ENCODE measurements around the gene ACSF3. TPM values are rescaled to one million over a fixed set of nuclear protein-coding genes. Genes with fewer than 3 reads are reported as not detected.

The ACSF3 gene
- polyA plus RNA-seq (2013) = 36.6 TPM

GRCh38 chr16:89093602-89094251 is at the start of gene ACSF3:
ACSF3 (plus strand) TSS chr16:89093852; CDS start chr16:89100682, 6,830 bp downstream.
- peak; percentile 53 to 62 (median 60) for DNase-seq
- H3K27me3 ChIP-seq (replicated peaks in 2 of 5; ENCODE audit: control insufficient read depth in 4 of 5, insufficient read depth in 5 of 5, low read length in 4 of 5) = peaks cover 0 to 7% (median 1%) of the 10 kb centered on the region in 5 experiments
- peak within 1 kb of the TSS; percentile 33 to 77 for H3K27ac ChIP-seq (ENCODE audit: insufficient read depth in 1 of 2, low read depth in 1 of 2, low read length in 2 of 2, poor library complexity in 1 of 2, severe bottlenecking in 2 of 2)
- CTCF ChIA-PET = interaction anchor here (1.4 to 1.6 kb wide), 2 partner anchors 12 to 153 kb away, joined by 3 to 4 read pairs; no protein-coding TSS in a partner anchor
- peaks cover 14 to 51% (median 49%) of the 10 kb centered on the region in 4 experiments for H3K4me1 ChIP-seq (ENCODE audit: control extremely low read depth in 1 of 4, control insufficient read depth in 4 of 4, insufficient read depth in 4 of 4, low read length in 3 of 4)
- H3K9me3 ChIP-seq (ENCODE audit: control extremely low read depth in 1 of 5, control insufficient read depth in 4 of 5, insufficient read depth in 2 of 5, low read depth in 1 of 5, low read length in 4 of 5) = no peaks in the 10 kb centered on the region
- under 1% methylated on average over 86 of the region's 110 CpGs for WGBS (ENCODE audit: insufficient coverage)
- H3K36me3 ChIP-seq (ENCODE audit: control insufficient read depth in 4 of 4, insufficient read depth in 4 of 4, low read length in 3 of 4) = peaks cover 0 to 23% (median 2%) of the 10 kb centered on the region in 4 experiments
- POLR2A ChIA-PET = interaction anchor here (0.6 to 1.5 kb wide), 8 partner anchors 8 to 201 kb away, joined by 3 to 10 read pairs (median 3); partner anchors contain the start of gene CBFA2T3
- H3K4me3 ChIP-seq (ENCODE audit: control insufficient read depth in 1 of 7, extremely low read depth in 1 of 7, insufficient read depth in 4 of 7, low read depth in 2 of 7, low read length in 6 of 7) = peak within 1 kb of the TSS; percentile 70 to 88 (median 77)

DNA sequence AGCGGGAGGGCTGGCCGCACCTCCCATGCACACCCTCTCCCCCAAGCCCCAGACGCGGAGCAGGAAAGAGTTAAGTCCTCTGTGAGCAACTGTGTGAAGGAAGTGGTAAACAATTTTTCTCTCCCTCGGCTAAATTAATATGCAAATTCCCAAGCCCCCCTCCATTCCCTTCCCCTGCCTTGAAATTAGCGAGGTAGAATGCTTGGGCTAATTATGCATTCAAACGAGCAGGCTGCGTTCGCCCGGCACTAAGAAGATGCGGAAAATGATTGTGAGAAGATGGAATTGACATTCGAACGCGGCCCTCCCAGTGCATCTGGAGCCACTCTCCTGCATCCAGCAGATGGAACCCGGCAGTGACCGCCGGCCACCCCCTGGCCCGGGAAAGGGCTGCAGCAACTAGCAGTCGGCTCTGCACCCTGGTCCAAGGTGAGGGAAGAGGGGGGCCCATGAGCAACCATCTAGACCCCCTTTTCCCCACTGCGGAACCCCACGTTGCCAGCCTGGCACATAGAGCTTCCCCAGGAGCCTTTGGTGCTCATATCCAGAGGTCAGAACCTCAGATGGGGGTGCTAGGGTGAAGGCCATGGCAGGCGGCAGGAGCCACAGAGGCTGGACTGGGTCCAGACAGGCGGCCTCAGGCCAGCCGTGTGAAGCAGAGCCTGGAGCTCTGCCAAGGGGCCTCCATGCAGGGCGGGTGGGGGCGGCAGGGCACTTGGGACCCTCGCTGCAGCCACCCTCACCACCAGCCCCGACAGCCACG is 49.1 kb upstream of the ACSF3 start:
- no peak overlapping the region for H3K27ac ChIP-seq (ENCODE audit: insufficient read depth in 1 of 2, low read depth in 1 of 2, low read length in 2 of 2, poor library complexity in 1 of 2, severe bottlenecking in 2 of 2)
- H3K27me3 ChIP-seq (replicated peaks in 2 of 5; ENCODE audit: control insufficient read depth in 4 of 5, insufficient read depth in 5 of 5, low read length in 4 of 5) = peaks cover 0 to 8% (median 0%) of the 10 kb centered on the region in 5 experiments
- POLR2A ChIA-PET = no interaction called here
- no peaks in the 10 kb centered on the region for H3K4me1 ChIP-seq (ENCODE audit: control extremely low read depth in 1 of 4, control insufficient read depth in 4 of 4, insufficient read depth in 4 of 4, low read length in 3 of 4)
- CTCF ChIA-PET = interaction anchor here (0.6 kb wide), 1 partner anchor 108 kb away, joined by 3 read pairs; no protein-coding TSS in a partner anchor
- no peaks in the 10 kb centered on the region for H3K9me3 ChIP-seq (ENCODE audit: control extremely low read depth in 1 of 5, control insufficient read depth in 4 of 5, insufficient read depth in 2 of 5, low read depth in 1 of 5, low read length in 4 of 5)
- no peak overlapping the region for H3K4me3 ChIP-seq (ENCODE audit: control insufficient read depth in 1 of 7, extremely low read depth in 1 of 7, insufficient read depth in 4 of 7, low read depth in 2 of 7, low read length in 6 of 7)
- no peaks in the 10 kb centered on the region for H3K36me3 ChIP-seq (ENCODE audit: control insufficient read depth in 4 of 4, insufficient read depth in 4 of 4, low read length in 3 of 4)
- DNase-seq = no peak
- 75% methylated on average over 18 of the region's 29 CpGs for whole genome bisulfite sequencing (ENCODE audit: insufficient coverage)

- Histone ChIP-seq H3K27me3 (replicated peaks in 2 of 5; ENCODE audit: control insufficient read depth in 4 of 5, insufficient read depth in 5 of 5, low read length in 4 of 5) (peaks cover 0 to 8% (median 0%) of the 10 kb centered on the region in 5 experiments), H3K4me1 (ENCODE audit: control extremely low read depth in 1 of 4, control insufficient read depth in 4 of 4, insufficient read depth in 4 of 4, low read length in 3 of 4) (no peaks in the 10 kb centered on the region), H3K27ac (ENCODE audit: insufficient read depth in 1 of 2, low read depth in 1 of 2, low read length in 2 of 2, poor library complexity in 1 of 2, severe bottlenecking in 2 of 2) (no peak overlapping the region), H3K9me3 (ENCODE audit: control extremely low read depth in 1 of 5, control insufficient read depth in 4 of 5, insufficient read depth in 2 of 5, low read depth in 1 of 5, low read length in 4 of 5) (no peaks in the 10 kb centered on the region), H3K36me3 (ENCODE audit: control insufficient read depth in 4 of 4, insufficient read depth in 4 of 4, low read length in 3 of 4) (no peaks in the 10 kb centered on the region), H3K4me3 (ENCODE audit: control insufficient read depth in 1 of 7, extremely low read depth in 1 of 7, insufficient read depth in 4 of 7, low read depth in 2 of 7, low read length in 6 of 7) (no peak overlapping the region)
- CTCF ChIA-PET = interaction anchor here (0.6 kb wide), 1 partner anchor 109 kb away, joined by 3 read pairs; no protein-coding TSS in a partner anchor
- POLR2A ChIA-PET = no interaction called here
- no peak for DNase-seq
- 90% methylated on average over 11 of the region's 12 CpGs for WGBS (ENCODE audit: insufficient coverage)
Observed at GRCh38 chr16:89045181-89045815, 48.4 kb upstream of the ACSF3 start.

GRCh38 chr16:89045881-89046280 is 47.8 kb upstream of the ACSF3 start:
- DNase-seq = no peak
- Histone ChIP-seq H3K36me3 (ENCODE audit: control insufficient read depth in 4 of 4, insufficient read depth in 4 of 4, low read length in 3 of 4) (no peaks in the 10 kb centered on the region), H3K4me3 (ENCODE audit: control insufficient read depth in 1 of 7, extremely low read depth in 1 of 7, insufficient read depth in 4 of 7, low read depth in 2 of 7, low read length in 6 of 7) (no peak overlapping the region), H3K4me1 (ENCODE audit: control extremely low read depth in 1 of 4, control insufficient read depth in 4 of 4, insufficient read depth in 4 of 4, low read length in 3 of 4) (no peaks in the 10 kb centered on the region), H3K27ac (ENCODE audit: insufficient read depth in 1 of 2, low read depth in 1 of 2, low read length in 2 of 2, poor library complexity in 1 of 2, severe bottlenecking in 2 of 2) (no peak overlapping the region), H3K27me3 (replicated peaks in 2 of 5; ENCODE audit: control insufficient read depth in 4 of 5, insufficient read depth in 5 of 5, low read length in 4 of 5) (peaks cover 0 to 8% (median 0%) of the 10 kb centered on the region in 5 experiments), H3K9me3 (ENCODE audit: control extremely low read depth in 1 of 5, control insufficient read depth in 4 of 5, insufficient read depth in 2 of 5, low read depth in 1 of 5, low read length in 4 of 5) (no peaks in the 10 kb centered on the region)
- ChIA-PET POLR2A (no interaction called here), CTCF (no interaction called here)
- WGBS (ENCODE audit: insufficient coverage) = 100% methylated on average over 1 of the region's 4 CpGs

- peaks cover 0 to 8% (median 0%) of the 10 kb centered on the region in 5 experiments for H3K27me3 ChIP-seq (replicated peaks in 2 of 5; ENCODE audit: control insufficient read depth in 4 of 5, insufficient read depth in 5 of 5, low read length in 4 of 5)
- 96% methylated on average over 3 of the region's 4 CpGs for WGBS (ENCODE audit: insufficient coverage)
- no peak for DNase-seq
- no peak overlapping the region for H3K4me3 ChIP-seq (ENCODE audit: control insufficient read depth in 1 of 7, extremely low read depth in 1 of 7, insufficient read depth in 4 of 7, low read depth in 2 of 7, low read length in 6 of 7)
- H3K36me3 ChIP-seq (ENCODE audit: control insufficient read depth in 4 of 4, insufficient read depth in 4 of 4, low read length in 3 of 4) = no peaks in the 10 kb centered on the region
- no peaks in the 10 kb centered on the region for H3K9me3 ChIP-seq (ENCODE audit: control extremely low read depth in 1 of 5, control insufficient read depth in 4 of 5, insufficient read depth in 2 of 5, low read depth in 1 of 5, low read length in 4 of 5)
- H3K4me1 ChIP-seq (ENCODE audit: control extremely low read depth in 1 of 4, control insufficient read depth in 4 of 4, insufficient read depth in 4 of 4, low read length in 3 of 4) = no peaks in the 10 kb centered on the region
- ChIA-PET POLR2A (no interaction called here), CTCF (no interaction called here)
- no peak overlapping the region for H3K27ac ChIP-seq (ENCODE audit: insufficient read depth in 1 of 2, low read depth in 1 of 2, low read length in 2 of 2, poor library complexity in 1 of 2, severe bottlenecking in 2 of 2)
Observed at GRCh38 chr16:89046491-89046890, 47.2 kb upstream of the ACSF3 start.

- ChIA-PET POLR2A (no interaction called here), CTCF (no interaction called here)
- peaks cover 0 to 8% (median 0%) of the 10 kb centered on the region in 5 experiments for H3K27me3 ChIP-seq (replicated peaks in 2 of 5; ENCODE audit: control insufficient read depth in 4 of 5, insufficient read depth in 5 of 5, low read length in 4 of 5)
- no peaks in the 10 kb centered on the region for H3K9me3 ChIP-seq (ENCODE audit: control extremely low read depth in 1 of 5, control insufficient read depth in 4 of 5, insufficient read depth in 2 of 5, low read depth in 1 of 5, low read length in 4 of 5)
- no peak for DNase-seq
- WGBS (ENCODE audit: insufficient coverage) = 80% methylated on average over 24 of the region's 27 CpGs
- H3K4me1 ChIP-seq (ENCODE audit: control extremely low read depth in 1 of 4, control insufficient read depth in 4 of 4, insufficient read depth in 4 of 4, low read length in 3 of 4) = peaks cover 0 to 9% (median 0%) of the 10 kb centered on the region in 4 experiments
- H3K36me3 ChIP-seq (ENCODE audit: control insufficient read depth in 4 of 4, insufficient read depth in 4 of 4, low read length in 3 of 4) = no peaks in the 10 kb centered on the region
- no peak overlapping the region for H3K27ac ChIP-seq (ENCODE audit: insufficient read depth in 1 of 2, low read depth in 1 of 2, low read length in 2 of 2, poor library complexity in 1 of 2, severe bottlenecking in 2 of 2)
- H3K4me3 ChIP-seq (ENCODE audit: control insufficient read depth in 1 of 7, extremely low read depth in 1 of 7, insufficient read depth in 4 of 7, low read depth in 2 of 7, low read length in 6 of 7) = no peak overlapping the region
Observed at GRCh38 chr16:89047331-89048089, 46.1 kb upstream of the ACSF3 start.
